ENCODE measurements around the gene DLST.

Gene DLST

GRCh38 chr14:74915826-74916225 is 34.1 kb downstream of the DLST start:
- TF ChIP-seq ISL1 (CRISPR knock-in tag; IDR thresholded peaks at IDR 0.05) (no peak), ZFP30 (CRISPR knock-in tag; IDR thresholded peaks at IDR 0.05) (no peak), ZFP3 (CRISPR knock-in tag; IDR thresholded peaks at IDR 0.05) (no peak), PPARA (CRISPR knock-in tag; IDR thresholded peaks at IDR 0.05; ENCODE audit: borderline replicate concordance) (no peak), TSHZ2 (CRISPR knock-in tag; IDR thresholded peaks at IDR 0.05) (no peak), POU6F1 (CRISPR knock-in tag; IDR thresholded peaks at IDR 0.05; ENCODE audit: borderline replicate concordance, low read depth) (no peak), TOX (CRISPR knock-in tag; IDR thresholded peaks at IDR 0.05; ENCODE audit: borderline replicate concordance) (no peak), ZNF70 (CRISPR knock-in tag; IDR thresholded peaks at IDR 0.05) (no peak), RARB (CRISPR knock-in tag; IDR thresholded peaks at IDR 0.05) (no peak), CSRNP3 (CRISPR knock-in tag; IDR thresholded peaks at IDR 0.05) (no peak), SNAI2 (CRISPR knock-in tag; IDR thresholded peaks at IDR 0.05) (no peak), ZC3H10 (CRISPR knock-in tag; IDR thresholded peaks at IDR 0.05) (no peak), ESRRG (CRISPR knock-in tag; IDR thresholded peaks at IDR 0.05) (no peak)

GRCh38 chr14:74917178-74917543 is 35.4 kb downstream of the DLST start:
- TF ChIP-seq OSR1 (CRISPR knock-in tag; IDR thresholded peaks at IDR 0.05) = no peak
- no peak for TF ChIP-seq ZNF70 (CRISPR knock-in tag; IDR thresholded peaks at IDR 0.05)
- ATAC-seq = no peak

More at GRCh38 chr14:74915826-74916225, 34.1 kb downstream of the DLST start:
- no peak for ATAC-seq

GRCh38 chr14:74917646-74918081 is 35.9 kb downstream of the DLST start:
- TF ChIP-seq ZNF8 (CRISPR knock-in tag; IDR thresholded peaks at IDR 0.05) = no peak
- no peak for TF ChIP-seq RARB (CRISPR knock-in tag; IDR thresholded peaks at IDR 0.05)
- TF ChIP-seq TSHZ2 (CRISPR knock-in tag; IDR thresholded peaks at IDR 0.05) = no peak
- TF ChIP-seq TCF4 (CRISPR knock-in tag; IDR thresholded peaks at IDR 0.05; ENCODE audit: borderline replicate concordance) = no peak
- no peak for TF ChIP-seq SNAI2 (CRISPR knock-in tag; IDR thresholded peaks at IDR 0.05)
- TF ChIP-seq BACH2 (CRISPR knock-in tag; IDR thresholded peaks at IDR 0.05; ENCODE audit: borderline replicate concordance) = no peak
- no peak for TF ChIP-seq ZC3H10 (CRISPR knock-in tag; IDR thresholded peaks at IDR 0.05)
- TF ChIP-seq CSRNP3 (CRISPR knock-in tag; IDR thresholded peaks at IDR 0.05) = no peak
- TF ChIP-seq OSR1 (CRISPR knock-in tag; IDR thresholded peaks at IDR 0.05) = no peak
- TF ChIP-seq POU6F1 (CRISPR knock-in tag; IDR thresholded peaks at IDR 0.05; ENCODE audit: borderline replicate concordance, low read depth) = no peak
- TF ChIP-seq ZFP30 (CRISPR knock-in tag; IDR thresholded peaks at IDR 0.05) = no peak
- TF ChIP-seq TOX (CRISPR knock-in tag; IDR thresholded peaks at IDR 0.05; ENCODE audit: borderline replicate concordance) = no peak
- no peak for TF ChIP-seq ESRRG (CRISPR knock-in tag; IDR thresholded peaks at IDR 0.05)
- no peak for TF ChIP-seq ZNF70 (CRISPR knock-in tag; IDR thresholded peaks at IDR 0.05)
- TF ChIP-seq ISL1 (CRISPR knock-in tag; IDR thresholded peaks at IDR 0.05) = no peak
- TF ChIP-seq PATZ1 (CRISPR knock-in tag; IDR thresholded peaks at IDR 0.05; ENCODE audit: borderline replicate concordance) = no peak
- TF ChIP-seq ZFP3 (CRISPR knock-in tag; IDR thresholded peaks at IDR 0.05) = no peak
- no peak for TF ChIP-seq CSDC2 (CRISPR knock-in tag; IDR thresholded peaks at IDR 0.05)
- TF ChIP-seq CREB5 (CRISPR knock-in tag; IDR thresholded peaks at IDR 0.05; ENCODE audit: low read depth) = no peak
- TF ChIP-seq ZNF565 (CRISPR knock-in tag; conservative IDR thresholded peaks at IDR 0.05; ENCODE audit: low read depth) = no peak
- no peak for ATAC-seq

All from SK-N-SH treated with all-trans-retinoic acid at 6 μM for 48 hours (cell line).